Mucosa of descending colon (tissue), 3 donors: Measurements from ENCODE around the gene MGARP. TPM values are rescaled to one million over a fixed set of nuclear protein-coding genes. Genes with fewer than 3 reads are reported as not detected.

Experiments
- ATAC-seq: fragments of 200-7000 bp; cut with Tn5 transposase; one replicate; pipeline ENCODE4 v1.9.1; 2020; ENCODE audit warnings: mild to moderate bottlenecking, moderate library complexity
- DNase-seq, 3 donors: peaks; one replicate each; pipeline ENCODE4 v3.0.0-alpha.2; 2020
- H3K36me3 ChIP-seq: fragments of 200-600 bp; one replicate; pipeline ENCODE4 v1.8.0; 2021; ENCODE audit warnings: low read depth, mild to moderate bottlenecking
- H3K4me1 ChIP-seq: fragments of 200-600 bp; one replicate; pipeline ENCODE4 v1.8.0; 2021; ENCODE audit warnings: low read depth, mild to moderate bottlenecking
- H3K4me3 ChIP-seq: fragments of 200-600 bp; one replicate; pipeline ENCODE4 v1.8.0; 2021; ENCODE audit warnings: mild to moderate bottlenecking
- H3K9me3 ChIP-seq: fragments of 200-600 bp; one replicate; pipeline ENCODE4 v1.8.0; 2021; ENCODE audit warnings: mild to moderate bottlenecking
- CTCF ChIP-seq: fragments of 200-600 bp; IDR thresholded peaks from one replicate; pipeline ENCODE4 v1.8.0; 2022; ENCODE audit warnings: antibody characterized with exemption, mild to moderate bottlenecking
- intact Hi-C, 2 donors: fragments of 100-400 bp; cut with DNase I in 1 of 2; cut with micrococcal nuclease in 1 of 2; formaldehyde crosslinking; loops; one replicate each; pipeline versions ENCODE4 v1.11.0 to v1.11.1; 2022; cut with DNase I, micrococcal nuclease
- total RNA-seq, 3 donors: library from RNA; stranded (reverse); fragmentation: NEBNext Ultra II Directional in 2 of 3; extraction: Animal tissue kit (Norgen Biotek cat#: 25700) in 2 of 3; gene quantifications; one replicate each; pipeline versions ENCODE4 v1.2.1 to v1.2.4, GENCODE V29; 2021 to 2023
- donor health status: DM: no; HTN: no; CAD: no; lungs with moderate emphysema.
- donor health status: DM: no; HTN: no; CAD: no.
- donor health status: DM: no; HTN: yes; CAD: no.

Gene MGARP
- total RNA-seq, 3 donors from 2014 or later = 0.29 to 0.73 TPM; not detected in 1

- H3K9me3 ChIP-seq = no peaks in the 10 kb centered on the region
- H3K36me3 ChIP-seq = no peaks in the 10 kb centered on the region
- ATAC-seq = no peak
- intact Hi-C loops = no loop called here
- no peak overlapping the region for H3K4me3 ChIP-seq
- peaks cover 9% of the 10 kb centered on the region for H3K4me1 ChIP-seq
- no peak for DNase-seq
- no peak for TF ChIP-seq CTCF
Measured at GRCh38 chr4:139274790-139275189, 5.2 kb downstream of the MGARP start.

GRCh38 chr4:139273835-139274234 is 6.2 kb downstream of the MGARP start:
- H3K9me3 ChIP-seq = no peaks in the 10 kb centered on the region
- no peak for TF ChIP-seq CTCF
- ATAC-seq (no peak), DNase-seq (no peak)
- H3K4me3 ChIP-seq = no peak overlapping the region
- intact Hi-C loops = no loop called here
- no peaks in the 10 kb centered on the region for H3K4me1 ChIP-seq
- no peaks in the 10 kb centered on the region for H3K36me3 ChIP-seq

- no peak for TF ChIP-seq CTCF
- intact Hi-C loops = no loop called here
- Histone ChIP-seq H3K9me3 (no peaks in the 10 kb centered on the region), H3K4me1 (no peaks in the 10 kb centered on the region), H3K4me3 (no peak overlapping the region), H3K36me3 (no peaks in the 10 kb centered on the region)
- no peak for ATAC-seq
- no peak for DNase-seq
Measured at GRCh38 chr4:139267301-139267700, 12.7 kb downstream of the MGARP start.

- DNase-seq (peak; percentile 75 to 83 (median 80)), ATAC-seq (peak; percentile 97)
- Histone ChIP-seq H3K4me1 (no peaks in the 10 kb centered on the region), H3K9me3 (no peaks in the 10 kb centered on the region), H3K36me3 (no peaks in the 10 kb centered on the region), H3K4me3 (no peak overlapping the region)
- intact Hi-C loops = no loop called here
- TF ChIP-seq CTCF = no peak
Measured at GRCh38 chr4:139266583-139267257, 13.3 kb downstream of the MGARP start.

- no peak overlapping the region for H3K4me3 ChIP-seq
- H3K4me1 ChIP-seq = no peaks in the 10 kb centered on the region
- no peak for TF ChIP-seq CTCF
- no peak for ATAC-seq
- DNase-seq = no peak
- intact Hi-C loops = no loop called here
- no peaks in the 10 kb centered on the region for H3K9me3 ChIP-seq
- H3K36me3 ChIP-seq = no peaks in the 10 kb centered on the region
Measured at GRCh38 chr4:139266208-139266582, 13.8 kb downstream of the MGARP start.

GRCh38 chr4:139265654-139266053 is 14.4 kb downstream of the MGARP start:
- H3K9me3 ChIP-seq = no peaks in the 10 kb centered on the region
- no peak overlapping the region for H3K4me3 ChIP-seq
- H3K36me3 ChIP-seq = no peaks in the 10 kb centered on the region
- no peak for DNase-seq
- H3K4me1 ChIP-seq = no peaks in the 10 kb centered on the region
- intact Hi-C loops = no loop called here
- no peak for TF ChIP-seq CTCF
- ATAC-seq = no peak
